Prostate gland (tissue), 2 donors: ENCODE data around the gene MICAL3.
"Not testable (repeated sequence)": the region's sequence is repeated elsewhere in the genome, so short reads cannot be mapped to it uniquely, and the experiment has no call there.

Experiments
- POLR2A ChIP-seq: fragments of 450-650 bp; IDR thresholded peaks from one replicate; pipeline ENCODE4 v1.6.1; 2016; ENCODE audit warnings: antibody characterized with exemption, mild to moderate bottlenecking
- TF ChIP-seq, protein P1 (sequence below), 4 experiments: fragments of 200-600 bp in 2 of 4; fragments of 450-650 bp in 2 of 4; sonication (generic) in 2 of 4; IDR thresholded peaks; 1 replicate in 3 of 4; 2 replicates in 1 of 4; pipeline ENCODE4 v1.5.1; 2016 to 2019; ENCODE audit warnings: antibody characterized with exemption in 4 of 4, mild to moderate bottlenecking in 2 of 4, moderate library complexity in 2 of 4

DNA sequence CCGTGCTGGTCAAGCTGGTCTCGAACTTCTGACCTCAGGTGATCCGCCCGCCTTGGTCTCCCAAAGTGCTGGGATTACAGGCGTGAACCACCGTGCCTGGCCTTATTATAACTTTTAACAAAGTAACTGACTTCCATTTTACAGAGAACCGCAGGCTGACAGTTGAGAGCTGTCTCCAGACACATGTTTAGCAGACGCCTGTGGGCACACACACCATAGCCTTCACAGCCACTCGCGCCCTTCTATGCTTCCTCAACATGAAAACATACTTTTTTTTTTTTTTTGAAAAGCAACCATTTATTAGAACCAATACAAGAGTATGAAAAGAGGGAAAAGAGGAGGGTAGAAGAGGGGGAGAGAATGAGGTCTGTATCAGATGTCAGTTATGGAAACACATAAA lies 260.9 kb downstream of the MICAL3 start:
- TF ChIP-seq, protein P1, sequence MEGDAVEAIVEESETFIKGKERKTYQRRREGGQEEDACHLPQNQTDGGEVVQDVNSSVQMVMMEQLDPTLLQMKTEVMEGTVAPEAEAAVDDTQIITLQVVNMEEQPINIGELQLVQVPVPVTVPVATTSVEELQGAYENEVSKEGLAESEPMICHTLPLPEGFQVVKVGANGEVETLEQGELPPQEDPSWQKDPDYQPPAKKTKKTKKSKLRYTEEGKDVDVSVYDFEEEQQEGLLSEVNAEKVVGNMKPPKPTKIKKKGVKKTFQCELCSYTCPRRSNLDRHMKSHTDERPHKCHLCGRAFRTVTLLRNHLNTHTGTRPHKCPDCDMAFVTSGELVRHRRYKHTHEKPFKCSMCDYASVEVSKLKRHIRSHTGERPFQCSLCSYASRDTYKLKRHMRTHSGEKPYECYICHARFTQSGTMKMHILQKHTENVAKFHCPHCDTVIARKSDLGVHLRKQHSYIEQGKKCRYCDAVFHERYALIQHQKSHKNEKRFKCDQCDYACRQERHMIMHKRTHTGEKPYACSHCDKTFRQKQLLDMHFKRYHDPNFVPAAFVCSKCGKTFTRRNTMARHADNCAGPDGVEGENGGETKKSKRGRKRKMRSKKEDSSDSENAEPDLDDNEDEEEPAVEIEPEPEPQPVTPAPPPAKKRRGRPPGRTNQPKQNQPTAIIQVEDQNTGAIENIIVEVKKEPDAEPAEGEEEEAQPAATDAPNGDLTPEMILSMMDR (IDR thresholded peaks at IDR 0.05), result not testable (repeated sequence)
- TF ChIP-seq POLR2A, result not testable (repeated sequence)
